Trophoblast cell (in vitro differentiated cells and primary cell): Measurements from ENCODE around the gene ICA1L. TPM values are rescaled to one million over a fixed set of nuclear protein-coding genes. Genes with fewer than 3 reads are reported as not detected.
"Not testable (repeated sequence)": the region's sequence is repeated elsewhere in the genome, so short reads cannot be mapped to it uniquely, and the experiment has no call there.

Experiments used
- DNase-seq, 2 donors: peaks; one replicate each; pipeline ENCODE4 v3.0.0-alpha.2; 2016
- H2AFZ ChIP-seq: 2 replicates; pipeline ENCODE4 v1.6.1; 2013; ENCODE audit warnings: low read length, moderate library complexity, mild to moderate bottlenecking; ENCODE audit not compliant: insufficient read depth, poor library complexity
- H2AK5ac ChIP-seq: 2 replicates; pipeline ENCODE4 v1.6.1; 2013; ENCODE audit warnings: mild to moderate bottlenecking, low read length
- H2BK120ac ChIP-seq: 2 replicates; pipeline ENCODE4 v1.6.1; 2013; ENCODE audit warnings: low read length, mild to moderate bottlenecking, moderate library complexity; ENCODE audit not compliant: insufficient read depth, poor library complexity
- H2BK12ac ChIP-seq: 2 replicates; pipeline ENCODE4 v1.6.1; 2013; ENCODE audit warnings: mild to moderate bottlenecking, low read length, moderate library complexity
- H2BK5ac ChIP-seq: 2 replicates; pipeline ENCODE4 v1.6.1; 2013; ENCODE audit warnings: low read length, low read depth, moderate library complexity, mild to moderate bottlenecking; ENCODE audit not compliant: poor library complexity
- H3K14ac ChIP-seq: 2 replicates; pipeline ENCODE4 v1.6.1; 2013; ENCODE audit warnings: mild to moderate bottlenecking, low read length
- H3K18ac ChIP-seq: 2 replicates; pipeline ENCODE4 v1.6.1; 2013; ENCODE audit warnings: mild to moderate bottlenecking, low read length
- H3K23ac ChIP-seq: 2 replicates; pipeline ENCODE4 v1.6.1; 2013; ENCODE audit warnings: low read length
- H3K27ac ChIP-seq: 2 replicates; pipeline ENCODE4 v1.5.1; 2013; ENCODE audit warnings: low read depth, mild to moderate bottlenecking, inconsistent platforms, low read length, moderate library complexity
- H3K27me3 ChIP-seq: 2 replicates; pipeline ENCODE4 v1.6.1; 2013; ENCODE audit warnings: inconsistent platforms, mild to moderate bottlenecking, low read length, moderate library complexity; ENCODE audit not compliant: insufficient read depth
- H3K36me3 ChIP-seq, 2 experiments: 1 replicate in 1 of 2; 2 replicates in 1 of 2; pipeline ENCODE4 v1.6.1; 2013; ENCODE audit warnings: low read length in 2 of 2, mild to moderate bottlenecking in 2 of 2, moderate library complexity in 1 of 2; ENCODE audit not compliant: insufficient read depth in 2 of 2, control insufficient read depth in 1 of 2
- H3K4ac ChIP-seq: 2 replicates; pipeline ENCODE4 v1.6.1; 2013; ENCODE audit warnings: low read depth, mild to moderate bottlenecking, low read length, moderate library complexity
- H3K4me1 ChIP-seq, 2 experiments: 1 replicate in 1 of 2; 2 replicates in 1 of 2; pipeline ENCODE4 v1.6.1; 2013; ENCODE audit warnings: low read length in 2 of 2, mild to moderate bottlenecking in 2 of 2, moderate library complexity in 1 of 2; ENCODE audit not compliant: insufficient read depth in 2 of 2, control insufficient read depth in 1 of 2
- H3K4me2 ChIP-seq: 2 replicates; pipeline ENCODE4 v1.6.1; 2013; ENCODE audit warnings: inconsistent platforms, mild to moderate bottlenecking, low read length, moderate library complexity
- H3K4me3 ChIP-seq: 2 replicates; pipeline ENCODE4 v1.5.1; 2013; ENCODE audit warnings: mild to moderate bottlenecking, low read depth, low read length, inconsistent platforms
- H3K79me1 ChIP-seq: one replicate; pipeline ENCODE4 v1.6.1; 2013; ENCODE audit warnings: low read length
- H3K79me2 ChIP-seq: 2 replicates; pipeline ENCODE4 v1.6.1; 2013; ENCODE audit warnings: low read length, mild to moderate bottlenecking; ENCODE audit not compliant: control insufficient read depth, insufficient read depth, poor library complexity
- H3K9ac ChIP-seq: 2 replicates; pipeline ENCODE4 v1.6.1; 2013; ENCODE audit warnings: mild to moderate bottlenecking, low read length
- H3K9me3 ChIP-seq: 2 replicates; pipeline ENCODE4 v1.6.1; 2013; ENCODE audit warnings: low read depth, mild to moderate bottlenecking, control low read depth, inconsistent platforms, low read length; ENCODE audit not compliant: insufficient read depth
- H4K12ac ChIP-seq: 2 replicates; pipeline ENCODE4 v1.6.1; 2013; ENCODE audit warnings: low read depth, mild to moderate bottlenecking, low read length, moderate library complexity
- H4K8ac ChIP-seq: 2 replicates; pipeline ENCODE4 v1.6.1; 2013; ENCODE audit warnings: low read depth, mild to moderate bottlenecking, low read length, moderate library complexity
- H4K91ac ChIP-seq: one replicate; pipeline ENCODE4 v1.6.1; 2013; ENCODE audit warnings: low read depth, mild to moderate bottlenecking, low read length, moderate library complexity
- WGBS: extraction: QIAGEN DNeasy Blood & Tissue Kit; methylation state at CpG from one replicate; pipeline ENCODE4 v1.1.7; 2013; ENCODE audit warnings: missing lambda C conversion rate; ENCODE audit not compliant: insufficient read length, insufficient coverage; ENCODE audit errors: extremely low coverage; 5-methylcytosine and 5-hydroxymethylcytosine counted together
- polyA plus RNA-seq: library from polyadenylated mRNA; stranded (reverse); fragments of 200-250 nt; gene quantifications from 2 replicates; pipeline ENCODE4 v1.2.3, GENCODE V29; 2013

The ICA1L gene
- polyA plus RNA-seq, result 0.83 and 0.85 TPM in 2 replicates

- peak within 1 kb of the TSS; percentile 18 for H3K14ac ChIP-seq
- peak within 1 kb of the TSS; percentile 49 for H4K12ac ChIP-seq
- peak within 1 kb of the TSS; percentile 73 for H4K8ac ChIP-seq
- H3K18ac ChIP-seq, result no peak within 1 kb of the TSS
- H3K36me3 ChIP-seq, result peaks cover 0 to under 1% of the 10 kb centered on the region in 2 experiments
- no peak within 1 kb of the TSS for H2BK12ac ChIP-seq
- H3K27me3 ChIP-seq, result no peaks in the 10 kb centered on the region
- H3K9me3 ChIP-seq, result peaks cover 3% of the 10 kb centered on the region
- no peaks in the 10 kb centered on the region for H3K4me1 ChIP-seq
- peak within 1 kb of the TSS; percentile 81 for H2AFZ ChIP-seq
- H3K4ac ChIP-seq, result no peak within 1 kb of the TSS
- no peak within 1 kb of the TSS for H2BK5ac ChIP-seq
- peak within 1 kb of the TSS; percentile 36 for H4K91ac ChIP-seq
- H3K79me1 ChIP-seq, result peaks cover 6% of the 10 kb centered on the region
- H3K23ac ChIP-seq, result no peak within 1 kb of the TSS
- peak; percentile 61 to 88 for DNase-seq
- H3K27ac ChIP-seq, result no peak within 1 kb of the TSS
- H2AK5ac ChIP-seq, result no peak within 1 kb of the TSS
- no CpG with 5 or more reads among the region's 93 CpGs for WGBS
- peak within 1 kb of the TSS; percentile 52 for H2BK120ac ChIP-seq
- H3K9ac ChIP-seq, result peak within 1 kb of the TSS; percentile 1
- H3K79me2 ChIP-seq, result no peaks in the 10 kb centered on the region
- peak within 1 kb of the TSS; percentile 90 for H3K4me2 ChIP-seq
- peak within 1 kb of the TSS; percentile 92 for H3K4me3 ChIP-seq
Observed at GRCh38 chr2:202871300-202872141, at the start of gene ICA1L. Gene ICA1L (minus strand): TSS chr2:202871766. CDS start chr2:202829009, 42,757 bp downstream.

- Histone ChIP-seq H3K23ac (no peak overlapping the region), H3K18ac (no peak overlapping the region), H2AFZ (no peak overlapping the region), H3K4me2 (no peak overlapping the region), H3K4me3 (no peak overlapping the region), H3K79me1 (no peaks in the 10 kb centered on the region), H3K27ac (no peak overlapping the region), H3K9me3 (no peaks in the 10 kb centered on the region), H2BK5ac (no peak overlapping the region), H3K79me2 (no peaks in the 10 kb centered on the region), H3K9ac (no peak overlapping the region), H3K14ac (no peak overlapping the region), H2BK12ac (no peak overlapping the region), H4K12ac (no peak overlapping the region), H4K91ac (no peak overlapping the region), H3K36me3 (no peaks in the 10 kb centered on the region), H3K27me3 (no peaks in the 10 kb centered on the region), H3K4ac (no peak overlapping the region), H2BK120ac (no peak overlapping the region), H2AK5ac (no peak overlapping the region), H4K8ac (no peak overlapping the region), H3K4me1 (no peaks in the 10 kb centered on the region)
- no peak for DNase-seq
- WGBS, result no CpG with 5 or more reads among the region's 1 CpG
Observed at GRCh38 chr2:202918860-202919259, 47.3 kb upstream of the ICA1L start.

GRCh38 chr2:202912342-202913201, 41.0 kb upstream of the ICA1L start:
- not testable (repeated sequence) for H2BK12ac ChIP-seq, H3K27me3 ChIP-seq, H2AK5ac ChIP-seq, H3K4ac ChIP-seq, H3K36me3 ChIP-seq, H3K23ac ChIP-seq, H4K12ac ChIP-seq, H3K18ac ChIP-seq, H2BK5ac ChIP-seq, H3K9ac ChIP-seq, H2BK120ac ChIP-seq, H3K79me2 ChIP-seq, H3K14ac ChIP-seq, H3K4me1 ChIP-seq, H3K9me3 ChIP-seq, H4K91ac ChIP-seq, H3K79me1 ChIP-seq
- Histone ChIP-seq H2AFZ (peak overlapping the region; percentile 10), H4K8ac (peak overlapping the region; percentile 43), H3K4me3 (peak overlapping the region; percentile 69), H3K4me2 (peak overlapping the region; percentile 56), H3K27ac (peak overlapping the region; percentile 89)
- no CpG with 5 or more reads among the region's 49 CpGs for WGBS
- peak in 1 of 2 donors; percentile 17 for DNase-seq

GRCh38 chr2:202911512-202912341, 40.2 kb upstream of the ICA1L start, which contains the start of the genes CARF and WDR12:
Gene CARF (plus strand): TSS chr2:202912275. CDS start chr2:202941903, 29,628 bp downstream.
Gene WDR12 (minus strand): TSS chr2:202911673. CDS start chr2:202911476, 197 bp downstream.
- no CpG with 5 or more reads among the region's 39 CpGs for WGBS
- peak; percentile 92 to 97 for DNase-seq
- no peaks in the 10 kb centered on the region for H3K4me1 ChIP-seq

More at GRCh38 chr2:202911512-202912341, 40.2 kb upstream of the ICA1L start, which contains the start of the genes CARF and WDR12:
- Histone ChIP-seq H4K91ac (peak within 1 kb of the TSS; percentile 62), H2BK120ac (peak within 1 kb of the TSS; percentile 69), H3K4me3 (peak within 1 kb of the TSS; percentile 86), H4K8ac (peak within 1 kb of the TSS; percentile 91), H3K9ac (peak within 1 kb of the TSS; percentile 90), H3K27ac (peak within 1 kb of the TSS; percentile 89), H3K79me1 (peaks cover 3% of the 10 kb centered on the region), H3K23ac (no peak within 1 kb of the TSS), H2AK5ac (no peak within 1 kb of the TSS), H3K4me2 (peak within 1 kb of the TSS; percentile 75), H2AFZ (peak within 1 kb of the TSS; percentile 10), H3K18ac (no peak within 1 kb of the TSS), H3K14ac (peak within 1 kb of the TSS; percentile 59), H2BK12ac (no peak within 1 kb of the TSS), H3K79me2 (peaks cover 7% of the 10 kb centered on the region), H4K12ac (peak within 1 kb of the TSS; percentile 9), H2BK5ac (peak within 1 kb of the TSS; percentile 91), H3K9me3 (no peaks in the 10 kb centered on the region), H3K36me3 (no peaks in the 10 kb centered on the region), H3K27me3 (no peaks in the 10 kb centered on the region), H3K4ac (no peak within 1 kb of the TSS)
